Neural progenitor cell (in vitro differentiated cells): Measurements from ENCODE around the gene GPR89B. TPM values are rescaled to one million over a fixed set of nuclear protein-coding genes. Genes with fewer than 3 reads are reported as not detected.

ENCODE experiments used
- DNase-seq: peaks from one replicate; pipeline ENCODE4 v3.0.0-alpha.2; 2016; ENCODE audit warnings: low spot score
- H2AFZ ChIP-seq: fragments of 200-600 bp; sonication (generic); replicated peaks from 2 replicates; pipeline ENCODE4 v1.6.1; 2016; ENCODE audit warnings: antibody characterized with exemption
- H3F3A ChIP-seq: fragments of 200-600 bp; sonication (generic); 2 replicates; pipeline ENCODE4 v1.6.1; 2016; ENCODE audit warnings: antibody characterized with exemption, low read depth
- H3K27ac ChIP-seq: fragments of 200-600 bp; sonication (generic); 2 replicates; pipeline ENCODE4 v1.5.1; 2016; ENCODE audit warnings: mild to moderate bottlenecking
- H3K27me3 ChIP-seq: fragments of 200-600 bp; sonication (generic); 2 replicates; pipeline ENCODE4 v1.6.1; 2016; ENCODE audit warnings: mild to moderate bottlenecking, moderate library complexity
- H3K36me3 ChIP-seq: fragments of 200-600 bp; sonication (generic); 2 replicates; pipeline ENCODE4 v1.5.1; 2016
- H3K4me1 ChIP-seq: fragments of 200-600 bp; sonication (generic); 2 replicates; pipeline ENCODE4 v1.6.1; 2016; ENCODE audit warnings: mixed run types
- H3K4me2 ChIP-seq: fragments of 200-600 bp; sonication (generic); 2 replicates; pipeline ENCODE4 v1.6.1; 2016
- H3K4me3 ChIP-seq: fragments of 200-600 bp; sonication (generic); 2 replicates; pipeline ENCODE4 v1.5.1; 2016
- H3K79me2 ChIP-seq: fragments of 200-600 bp; sonication (generic); 2 replicates; pipeline ENCODE4 v1.6.1; 2016; ENCODE audit warnings: low read depth
- H3K9ac ChIP-seq: fragments of 200-600 bp; sonication (generic); 2 replicates; pipeline ENCODE4 v1.6.1; 2016
- H3K9me3 ChIP-seq: fragments of 200-600 bp; sonication (generic); 2 replicates; pipeline ENCODE4 v1.5.1; 2016; ENCODE audit warnings: low read depth
- H4K20me1 ChIP-seq: fragments of 200-600 bp; sonication (generic); 2 replicates; pipeline ENCODE4 v1.6.1; 2016; ENCODE audit warnings: low read depth
- H3K27ac Mint-ChIP-seq: 3 replicates; pipeline ENCODE4 v1.8.0; 2021; ENCODE audit warnings: mixed read lengths
- H3K27me3 Mint-ChIP-seq: 2 replicates; pipeline ENCODE4 v1.8.0; 2022; ENCODE audit warnings: low read depth, mild to moderate bottlenecking, inconsistent platforms, moderate library complexity, mixed read lengths; ENCODE audit not compliant: insufficient read depth
- H3K36me3 Mint-ChIP-seq: 3 replicates; pipeline ENCODE4 v1.8.0; 2021; ENCODE audit warnings: mixed read lengths
- H3K4me1 Mint-ChIP-seq: 3 replicates; pipeline ENCODE4 v1.8.0; 2021; ENCODE audit warnings: mixed read lengths
- H3K4me3 Mint-ChIP-seq: 3 replicates; pipeline ENCODE4 v1.8.0; 2021; ENCODE audit warnings: mild to moderate bottlenecking, moderate library complexity, mixed read lengths
- H3K9me3 Mint-ChIP-seq: 3 replicates; pipeline ENCODE4 v1.8.0; 2020; ENCODE audit warnings: mixed read lengths
- CTCF ChIP-seq: fragments of 200-600 bp; sonication (generic); IDR thresholded peaks from 2 replicates; pipeline ENCODE4 v1.5.1; 2017; ENCODE audit warnings: antibody characterized with exemption, mild to moderate bottlenecking
- EZH2 ChIP-seq: fragments of 200-600 bp; sonication (generic); IDR thresholded peaks from 2 replicates; pipeline ENCODE4 v1.6.1; 2017; ENCODE audit warnings: antibody characterized with exemption, mild to moderate bottlenecking, moderate library complexity
- EZH2phosphoT487 ChIP-seq: fragments of 200-600 bp; sonication (generic); IDR thresholded peaks from 2 replicates; pipeline ENCODE4 v1.6.1; 2017; ENCODE audit warnings: antibody characterized with exemption
- total RNA-seq: library from RNA; depleted of rRNA; stranded (reverse); fragments of >200 nt; gene quantifications from 2 replicates; pipeline ENCODE4 v1.2.3, GENCODE V29; 2015; ENCODE audit warnings: low replicate concordance

Gene GPR89B
- total RNA-seq, 1 donor from 2014 or later = 47.9 TPM

DNA sequence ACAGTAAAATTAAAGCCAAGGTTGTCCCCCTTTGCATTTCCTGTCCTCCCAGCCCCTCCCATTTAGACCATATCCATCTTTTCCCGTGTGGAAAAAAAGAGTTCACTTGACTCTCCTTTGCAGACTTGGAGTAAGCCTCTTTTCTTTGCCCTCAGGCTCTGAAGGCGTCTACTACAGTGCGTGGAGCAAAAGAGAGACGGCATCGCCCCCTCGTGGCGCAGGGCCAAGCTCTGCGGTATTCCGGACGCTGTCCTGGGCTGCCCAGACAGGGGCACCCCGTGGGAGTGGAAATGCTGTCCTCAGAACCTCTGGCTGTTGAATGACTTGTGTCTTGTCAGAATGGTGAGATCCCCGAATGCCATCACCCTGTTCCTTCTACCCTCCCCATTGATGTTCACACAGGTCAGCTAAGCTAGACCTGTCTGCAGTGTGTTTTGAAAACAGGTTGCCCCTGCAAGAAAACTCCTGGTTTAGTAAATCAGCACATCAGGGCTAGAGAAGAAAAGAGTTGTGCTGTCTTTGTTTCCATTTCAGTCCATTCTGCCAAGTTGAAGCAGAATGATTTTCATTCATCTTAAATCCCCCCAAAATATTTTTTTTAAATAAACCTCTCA is 37.9 kb upstream of the GPR89B start:
- Histone ChIP-seq H3K36me3 (no peaks in the 10 kb centered on the region), H2AFZ (peak overlapping the region; percentile 22)
- peak overlapping the region; percentile 3 for H3K4me3 Mint-ChIP-seq

GRCh38 chr1:147891088-147891487 is 37.1 kb upstream of the GPR89B start:
- no peak for DNase-seq
- peaks cover 32% of the 10 kb centered on the region for H3K4me1 Mint-ChIP-seq
- H3K9me3 Mint-ChIP-seq = no peaks in the 10 kb centered on the region
- Histone ChIP-seq H3K4me2 (no peak overlapping the region), H3F3A (no peaks in the 10 kb centered on the region), H3K4me3 (no peak overlapping the region), H3K9ac (no peak overlapping the region), H4K20me1 (no peaks in the 10 kb centered on the region), H3K79me2 (no peaks in the 10 kb centered on the region), H3K27ac (no peak overlapping the region), H3K36me3 (no peaks in the 10 kb centered on the region), H3K27me3 (no peaks in the 10 kb centered on the region), H2AFZ (no peak overlapping the region), H3K4me1 (peaks cover 1% of the 10 kb centered on the region), H3K9me3 (no peaks in the 10 kb centered on the region)
- H3K4me3 Mint-ChIP-seq = no peak overlapping the region
- TF ChIP-seq CTCF = no peak
- TF ChIP-seq EZH2 = no peak
- no peak for TF ChIP-seq EZH2phosphoT487
- H3K27ac Mint-ChIP-seq = no peak overlapping the region
- peaks cover 7% of the 10 kb centered on the region for H3K27me3 Mint-ChIP-seq
- H3K36me3 Mint-ChIP-seq = no peaks in the 10 kb centered on the region

More for the DNA sequence above, 37.9 kb upstream of the GPR89B start:
- Mint-ChIP-seq H3K27ac (peak overlapping the region; percentile 55), H3K27me3 (peaks cover 7% of the 10 kb centered on the region), H3K9me3 (no peaks in the 10 kb centered on the region), H3K36me3 (no peaks in the 10 kb centered on the region), H3K4me1 (peaks cover 29% of the 10 kb centered on the region)
- TF ChIP-seq EZH2 (no peak), CTCF (peak; percentile 88), EZH2phosphoT487 (no peak)
- Histone ChIP-seq H3K4me2 (no peak overlapping the region), H3K9me3 (no peaks in the 10 kb centered on the region), H4K20me1 (no peaks in the 10 kb centered on the region), H3K9ac (no peak overlapping the region), H3K79me2 (no peaks in the 10 kb centered on the region), H3K27ac (no peak overlapping the region), H3K4me1 (no peaks in the 10 kb centered on the region), H3K27me3 (no peaks in the 10 kb centered on the region), H3F3A (no peaks in the 10 kb centered on the region), H3K4me3 (no peak overlapping the region)
- DNase-seq = peak; percentile 92

GRCh38 chr1:147892216-147892615 is 36.0 kb upstream of the GPR89B start:
- TF ChIP-seq EZH2phosphoT487 (no peak), EZH2 (no peak), CTCF (no peak)
- peaks cover 7% of the 10 kb centered on the region for H3F3A ChIP-seq
- Mint-ChIP-seq H3K36me3 (no peaks in the 10 kb centered on the region), H3K4me3 (no peak overlapping the region), H3K27ac (no peak overlapping the region), H3K9me3 (no peaks in the 10 kb centered on the region), H3K4me1 (peaks cover 42% of the 10 kb centered on the region), H3K27me3 (peaks cover 8% of the 10 kb centered on the region)
- H2AFZ ChIP-seq = no peak overlapping the region
- H3K9me3 ChIP-seq = no peaks in the 10 kb centered on the region
- H3K9ac ChIP-seq = no peak overlapping the region
- no peaks in the 10 kb centered on the region for H3K36me3 ChIP-seq
- H4K20me1 ChIP-seq = peaks cover 6% of the 10 kb centered on the region
- H3K4me3 ChIP-seq = no peak overlapping the region
- peak; percentile 42 for DNase-seq
- H3K27ac ChIP-seq = no peak overlapping the region
- H3K27me3 ChIP-seq = no peaks in the 10 kb centered on the region
- no peaks in the 10 kb centered on the region for H3K79me2 ChIP-seq
- H3K4me2 ChIP-seq = no peak overlapping the region
- H3K4me1 ChIP-seq = peaks cover 11% of the 10 kb centered on the region
